Activated T-helper 1 cell treated with anti-CD3 and anti-CD28 coated beads, Interleukin-2, amount 50 U/mL, for 16 hours (primary cell): ENCODE data around the gene TFB1M.
"Not testable (repeated sequence)": the region's sequence is repeated elsewhere in the genome, so short reads cannot be mapped to it uniquely, and the experiment has no call there.

Experiments used
- DNase-seq, 2 donors: peaks; one replicate each; pipeline ENCODE4 v3.0.0-alpha.2; 2020; ENCODE audit warnings: low read depth in 1 of 2, low spot score in 1 of 2

Gene TFB1M

DNA sequence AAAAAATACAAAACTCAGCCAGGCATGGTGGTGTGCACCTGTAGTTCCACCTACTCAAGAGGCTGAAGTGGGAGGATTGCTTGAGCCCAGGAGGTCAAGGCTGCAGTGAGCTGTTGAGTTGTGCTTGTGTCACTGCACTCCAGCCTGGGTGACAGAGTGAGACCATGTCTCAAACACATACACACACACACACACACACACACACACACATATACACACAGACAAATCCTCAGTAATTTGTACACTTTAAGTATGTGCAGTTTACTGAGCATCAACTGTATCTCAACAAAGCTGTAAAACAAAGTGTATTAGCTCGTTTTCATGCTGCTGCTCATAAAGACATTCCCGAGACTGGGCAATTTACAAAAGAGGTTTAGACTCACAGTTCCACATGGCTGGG, 7.3 kb downstream of the TFB1M start:
- DNase-seq = no peak

DNA sequence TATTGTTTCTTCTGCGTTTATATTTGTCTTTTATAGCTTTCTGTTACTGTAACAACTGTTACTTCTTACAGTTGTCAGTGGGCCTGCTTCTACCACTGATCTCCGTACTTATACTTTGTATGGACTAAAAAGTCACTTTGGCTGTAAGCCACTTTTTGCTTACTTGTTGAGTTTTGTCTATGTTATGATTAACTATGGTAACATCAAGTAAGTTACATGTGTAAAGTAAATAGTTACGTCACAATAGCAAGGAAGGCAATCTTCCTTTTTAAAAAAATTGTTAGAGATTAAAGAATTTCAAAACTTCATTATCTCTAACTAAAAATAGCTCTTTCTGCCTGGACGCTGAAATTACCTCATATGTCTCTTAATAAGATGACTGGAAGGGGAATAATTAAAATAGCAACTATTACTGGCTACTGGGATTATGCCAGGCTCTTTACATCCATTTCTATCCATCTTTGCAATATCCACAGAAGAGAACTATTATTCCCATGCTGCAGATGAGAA, 10.9 kb downstream of the TFB1M start:
- DNase-seq = no peak

DNA sequence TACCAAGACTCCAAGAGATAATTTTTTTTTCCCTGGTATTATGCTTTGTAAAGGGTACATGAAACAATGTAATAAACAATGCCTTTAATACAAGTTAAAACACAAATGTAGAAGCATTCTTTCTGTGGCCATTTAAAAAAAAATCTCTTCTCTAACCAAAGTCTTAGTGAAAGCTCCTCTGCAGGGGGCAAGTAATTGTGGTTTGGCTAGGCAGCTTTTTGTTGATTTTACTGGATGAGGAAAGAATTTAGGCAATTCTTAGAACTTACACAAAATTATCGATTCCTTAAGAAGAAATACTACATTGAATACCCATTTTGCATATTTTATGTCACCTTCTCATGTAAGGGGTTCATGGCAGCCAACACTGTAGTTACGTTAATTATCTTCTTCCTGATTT, 12.4 kb downstream of the TFB1M start:
- DNase-seq = no peak

DNA sequence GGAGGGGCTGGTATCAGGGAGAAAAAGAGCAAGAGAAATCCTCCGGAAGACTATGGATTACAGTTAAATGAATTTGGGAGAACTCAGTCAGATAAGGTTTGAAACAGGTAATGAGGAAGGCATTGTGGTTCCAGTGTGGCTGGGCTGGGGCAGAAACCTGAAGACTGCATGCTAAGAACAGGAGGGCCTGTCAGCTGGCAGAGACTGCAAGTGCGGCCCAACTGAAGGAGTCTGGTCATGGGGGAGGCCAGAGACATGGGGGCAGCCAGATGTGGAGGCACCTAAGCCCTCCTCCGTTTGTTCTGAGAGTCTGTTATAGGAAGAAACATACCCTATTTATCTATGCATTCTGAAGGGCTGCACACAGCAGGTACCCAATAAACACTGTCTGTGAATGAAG, 16.6 kb downstream of the TFB1M start:
- DNase-seq = no peak

DNA sequence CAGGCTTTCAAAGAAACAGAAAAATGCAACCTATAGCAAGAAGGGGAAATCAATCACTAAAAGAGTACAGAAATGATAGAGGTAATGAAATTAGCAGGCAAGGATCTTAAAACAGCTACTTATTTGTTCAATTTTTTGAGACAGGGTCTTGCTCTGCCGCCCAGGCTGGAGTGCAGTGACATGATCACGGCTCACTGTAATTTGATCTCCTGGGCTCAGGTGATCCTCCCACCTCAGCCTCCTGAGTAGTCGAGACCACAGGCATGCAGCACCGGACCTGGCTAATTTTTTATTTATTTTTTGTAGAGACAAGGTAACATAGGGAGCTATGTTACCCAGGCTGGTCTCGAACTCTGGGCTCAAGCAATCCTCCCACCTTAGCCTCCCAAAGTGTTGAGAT, 21.6 kb downstream of the TFB1M start:
- no peak for DNase-seq

DNA sequence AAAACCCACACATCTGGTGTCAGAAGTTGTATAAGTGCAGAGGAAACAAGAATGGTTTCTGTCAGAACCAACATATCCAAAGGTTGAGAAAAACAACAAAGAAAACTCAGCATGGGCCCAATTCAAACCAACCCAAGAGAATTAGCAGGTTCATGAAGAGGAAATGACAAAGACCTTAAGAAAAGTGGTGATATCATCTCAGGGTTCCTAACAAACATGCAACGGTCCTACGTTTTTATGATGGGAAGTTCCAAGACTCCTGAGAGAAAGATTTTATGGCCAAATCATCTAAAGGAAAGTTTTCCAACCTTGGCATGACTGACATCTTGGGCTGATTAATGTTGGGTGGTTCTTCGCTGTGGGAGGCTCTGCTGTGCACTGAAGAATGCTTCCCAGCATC, 23.0 kb downstream of the TFB1M start:
- no peak for DNase-seq

DNA sequence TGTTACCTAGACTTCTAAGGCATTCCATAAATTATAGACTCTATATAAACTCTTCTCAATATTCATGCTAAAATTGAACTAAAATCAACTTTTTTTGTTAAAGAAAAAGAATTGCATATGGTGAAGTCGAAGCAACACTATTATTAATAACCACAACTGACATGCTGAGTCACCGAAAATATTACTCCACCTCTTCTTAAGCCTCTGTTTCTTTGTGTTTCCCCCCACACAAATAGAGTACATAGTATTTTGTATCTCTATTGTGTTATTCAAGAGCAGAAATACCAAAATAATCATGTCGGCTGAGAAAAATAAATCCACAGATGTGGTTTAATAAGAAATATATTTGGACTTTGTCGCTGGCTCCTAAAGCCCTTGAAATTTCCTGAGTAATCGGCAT, 23.8 kb downstream of the TFB1M start:
- DNase-seq = no peak

DNA sequence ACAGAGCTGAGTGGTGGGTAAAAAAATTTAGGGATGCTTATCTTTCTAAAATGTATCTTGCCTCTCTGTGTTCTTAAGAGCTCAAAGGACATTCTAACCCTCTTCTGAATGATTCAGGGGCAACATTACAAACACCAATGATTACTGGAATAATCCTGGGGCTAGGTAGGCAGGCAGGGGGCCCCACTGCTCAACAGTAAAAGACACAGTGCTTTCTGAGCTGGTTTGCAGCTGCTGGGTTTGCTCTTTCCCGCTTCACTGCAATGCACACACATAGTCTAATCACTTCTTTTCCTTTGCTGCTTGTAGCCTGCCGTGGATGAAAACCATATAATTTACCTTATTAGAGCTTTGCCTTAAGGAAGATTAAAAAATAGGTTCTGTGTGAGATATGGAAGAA, 26.5 kb downstream of the TFB1M start:
- no peak for DNase-seq

DNA sequence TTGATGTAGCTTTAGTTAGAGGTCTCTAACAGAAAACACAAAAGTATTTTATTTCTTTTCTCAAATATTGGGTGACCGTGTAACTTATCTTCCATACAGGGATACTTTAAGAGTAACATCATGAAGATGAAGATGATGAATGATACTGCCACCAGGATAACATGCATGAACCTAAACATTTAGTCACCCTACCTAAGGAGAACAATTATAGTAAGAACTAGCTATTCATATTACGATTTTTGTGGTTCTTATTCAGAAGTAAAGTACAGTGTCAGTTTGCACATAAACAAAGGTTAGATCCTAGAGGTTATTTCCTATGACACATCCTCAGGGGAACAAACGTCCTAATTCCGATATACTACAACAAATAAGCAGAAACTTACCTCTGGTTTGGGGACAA, 29.5 kb downstream of the TFB1M start:
- no peak for DNase-seq

DNA sequence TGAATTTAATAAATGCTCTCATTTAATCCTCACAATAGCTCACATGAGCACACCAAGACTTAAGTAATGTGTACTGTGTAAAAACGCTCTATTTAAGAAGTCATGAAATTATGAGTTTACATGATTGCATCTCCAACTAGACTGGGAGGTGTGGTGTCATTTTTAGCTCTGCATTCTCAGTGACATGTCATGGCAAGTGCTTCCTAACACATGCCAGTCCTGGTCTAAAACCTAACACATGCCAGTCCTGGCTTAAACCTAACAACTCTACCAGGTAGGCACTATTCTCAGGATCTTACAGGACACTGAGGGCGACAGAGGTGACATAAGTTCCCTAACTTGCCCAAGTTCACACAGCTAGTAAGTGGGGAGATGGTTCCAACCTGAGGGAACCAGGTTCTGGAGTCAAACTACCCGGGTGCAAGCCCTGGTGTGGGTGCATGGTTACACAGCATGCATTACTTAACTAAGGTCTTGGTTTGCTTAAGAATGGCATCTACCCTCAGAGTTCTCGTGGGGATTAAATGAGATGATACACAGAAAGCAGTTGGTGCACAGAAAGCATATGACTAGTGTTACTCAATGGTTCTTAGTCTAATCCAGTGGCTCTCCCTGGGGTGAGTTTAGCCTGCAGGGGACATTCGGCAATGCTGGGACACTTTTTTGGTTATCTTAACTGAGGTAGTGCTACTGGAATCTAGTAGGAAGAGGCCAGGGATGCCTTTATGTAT, 35.8 kb downstream of the TFB1M start:
- no peak for DNase-seq

DNA sequence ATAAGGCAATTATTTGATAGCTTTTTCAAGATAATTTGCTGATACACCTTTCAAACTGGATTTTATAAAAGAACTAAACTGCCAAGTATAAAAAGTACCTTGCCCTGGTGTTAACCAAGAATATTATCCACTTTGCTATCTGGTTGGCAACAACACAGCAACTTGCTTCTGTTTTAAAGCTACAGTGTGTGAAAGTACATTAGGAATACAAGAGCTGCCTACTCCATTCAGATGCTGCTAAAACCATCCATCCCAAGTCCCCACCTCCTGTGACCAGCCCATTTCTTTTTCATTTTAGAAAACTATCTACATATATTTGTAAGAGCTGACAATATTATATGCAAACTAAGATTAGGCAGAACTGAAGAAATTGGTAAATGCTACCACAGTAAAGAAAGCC, 37.6 kb downstream of the TFB1M start:
- no peak for DNase-seq

DNA sequence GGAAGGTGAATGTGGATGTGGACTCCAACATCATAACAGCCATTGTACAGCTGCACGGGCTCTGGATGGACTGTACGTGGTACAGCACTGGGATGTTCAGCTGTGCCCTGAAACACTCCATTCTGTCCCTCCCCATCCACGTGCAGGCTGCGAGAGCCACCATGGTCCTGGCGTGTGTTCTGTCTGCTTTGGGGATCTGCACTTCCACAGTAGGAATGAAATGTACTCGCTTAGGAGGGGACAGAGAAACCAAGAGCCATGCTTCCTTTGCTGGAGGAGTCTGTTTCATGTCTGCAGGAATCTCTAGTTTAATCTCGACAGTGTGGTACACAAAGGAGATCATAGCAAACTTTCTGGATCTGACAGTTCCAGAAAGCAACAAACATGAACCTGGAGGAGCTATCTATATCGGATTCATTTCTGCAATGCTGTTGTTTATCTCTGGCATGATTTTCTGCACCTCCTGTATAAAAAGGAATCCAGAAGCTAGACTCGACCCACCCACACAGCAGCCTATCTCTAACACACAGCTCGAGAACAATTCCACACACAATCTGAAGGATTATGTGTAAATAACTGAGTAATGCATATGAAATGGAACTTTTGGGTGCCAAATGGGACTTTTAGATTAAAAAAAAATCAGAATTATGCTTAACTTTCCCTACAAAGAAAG, 38.3 kb downstream of the TFB1M start:
- DNase-seq = no peak

DNA sequence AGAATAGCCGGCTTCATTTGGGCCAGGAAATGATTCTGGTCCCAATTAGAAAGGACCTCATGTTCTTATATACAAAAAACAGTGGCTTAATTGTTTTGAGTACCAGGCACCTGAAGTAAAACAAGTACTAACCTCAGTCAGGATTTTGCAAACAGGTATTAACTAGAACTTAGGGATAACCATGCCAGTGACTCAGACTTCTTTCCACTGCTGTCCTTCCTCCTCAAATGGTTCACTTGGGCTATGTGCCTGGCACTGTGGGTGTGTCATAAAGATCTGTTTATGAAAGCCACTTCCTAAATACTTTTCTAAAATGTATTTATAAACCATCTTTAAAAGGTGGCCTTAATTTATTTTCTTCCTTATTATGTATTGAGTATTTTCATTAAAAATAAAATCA, 39.8 kb downstream of the TFB1M start:
- DNase-seq = no peak

DNA sequence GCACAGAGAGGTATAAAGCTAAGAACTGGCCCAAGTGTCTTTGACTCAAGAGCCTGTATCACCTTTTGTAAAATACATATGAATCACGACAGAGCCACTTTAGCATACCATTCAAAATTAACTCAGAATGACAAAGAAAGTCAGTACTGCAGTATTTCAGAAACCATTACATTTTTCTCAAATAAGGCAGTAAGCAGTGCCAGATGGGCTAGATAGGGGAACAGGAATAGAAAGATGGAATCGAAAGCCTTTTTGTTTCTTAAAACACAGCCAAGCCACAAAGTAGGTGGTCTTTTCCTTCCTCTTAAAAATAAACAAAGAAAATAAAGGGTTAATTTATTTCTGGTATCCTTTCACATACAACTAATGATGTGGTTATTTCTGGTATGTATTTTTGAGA, 40.2 kb downstream of the TFB1M start:
- DNase-seq = no peak

DNA sequence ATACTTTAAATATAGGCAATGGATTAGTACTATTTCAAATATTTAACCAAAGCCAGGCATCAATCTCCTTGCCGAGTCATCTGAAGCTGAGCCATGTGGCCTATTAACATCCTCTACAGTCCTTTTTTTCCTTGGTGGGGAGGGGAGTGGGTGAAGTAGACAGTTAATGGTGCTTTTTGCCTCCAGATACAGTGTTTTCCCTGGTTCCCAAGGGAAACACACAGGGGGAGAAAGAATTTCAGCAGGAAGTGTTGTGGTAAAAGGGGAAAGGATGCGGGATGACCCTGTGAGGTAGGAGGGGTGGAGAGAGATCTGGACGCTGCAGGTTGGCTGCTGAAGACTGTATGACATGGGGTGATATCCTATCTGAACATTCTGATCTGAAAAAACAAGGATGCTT, 40.9 kb downstream of the TFB1M start:
- DNase-seq = no peak

DNA sequence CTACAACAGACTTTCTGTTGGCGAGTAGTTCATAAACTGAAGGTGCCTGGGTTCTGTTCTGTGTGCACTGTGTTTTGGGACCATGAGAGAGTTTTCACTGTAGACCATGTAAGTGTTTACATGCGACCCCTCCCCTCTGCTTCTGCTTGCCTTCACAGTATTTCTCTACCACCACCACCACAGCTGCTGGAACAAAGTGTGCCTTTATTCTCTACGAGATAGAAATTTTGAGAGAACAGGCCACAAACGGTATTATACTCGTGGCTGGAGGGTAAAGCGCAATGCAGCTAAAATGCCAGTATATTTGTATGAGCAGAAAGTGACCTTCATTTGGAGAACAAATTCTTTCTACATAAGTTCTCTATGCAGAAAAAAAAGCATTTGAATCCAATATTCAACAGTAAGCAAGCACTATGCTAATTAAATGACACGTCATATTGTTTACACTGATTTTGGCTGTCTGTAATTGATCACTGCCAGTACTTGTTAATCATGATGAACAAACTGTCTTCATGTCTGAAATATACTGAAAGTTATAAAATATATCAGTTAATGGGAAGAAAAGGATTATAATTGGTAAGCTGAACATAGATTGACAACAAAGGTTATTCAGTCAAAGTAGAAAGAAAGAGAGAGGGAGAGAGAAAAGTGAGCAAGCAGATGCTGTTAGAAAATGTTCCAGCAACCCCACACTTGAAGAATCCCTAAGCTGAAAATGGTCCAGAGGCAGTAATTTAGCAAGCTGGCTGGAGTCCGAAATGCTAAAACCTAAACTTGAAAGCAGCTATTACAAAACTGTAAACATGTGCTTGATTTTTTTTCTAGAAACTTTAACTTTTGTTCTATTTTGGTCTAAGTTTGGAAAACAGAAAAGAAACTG, 41.7 kb downstream of the TFB1M start:
- no peak for DNase-seq

DNA sequence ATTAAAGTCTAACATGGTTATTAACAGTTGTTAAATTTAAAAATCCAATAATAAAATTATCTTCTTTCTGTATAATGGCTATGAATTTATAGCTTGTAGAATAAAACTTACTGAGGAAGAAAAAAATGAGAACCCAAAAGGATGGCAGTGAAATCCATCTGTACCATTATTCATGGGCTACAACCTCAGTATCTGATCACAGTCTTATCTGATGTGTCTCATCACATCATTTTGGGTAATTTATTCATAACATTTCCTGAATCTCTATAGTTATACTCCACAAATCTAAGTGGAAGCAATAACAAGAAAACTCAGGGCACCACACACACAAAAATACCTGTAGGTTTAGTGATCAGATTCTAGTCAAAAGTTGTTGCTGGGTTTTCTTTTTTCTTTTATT, 43.1 kb downstream of the TFB1M start:
- DNase-seq = no peak

DNA sequence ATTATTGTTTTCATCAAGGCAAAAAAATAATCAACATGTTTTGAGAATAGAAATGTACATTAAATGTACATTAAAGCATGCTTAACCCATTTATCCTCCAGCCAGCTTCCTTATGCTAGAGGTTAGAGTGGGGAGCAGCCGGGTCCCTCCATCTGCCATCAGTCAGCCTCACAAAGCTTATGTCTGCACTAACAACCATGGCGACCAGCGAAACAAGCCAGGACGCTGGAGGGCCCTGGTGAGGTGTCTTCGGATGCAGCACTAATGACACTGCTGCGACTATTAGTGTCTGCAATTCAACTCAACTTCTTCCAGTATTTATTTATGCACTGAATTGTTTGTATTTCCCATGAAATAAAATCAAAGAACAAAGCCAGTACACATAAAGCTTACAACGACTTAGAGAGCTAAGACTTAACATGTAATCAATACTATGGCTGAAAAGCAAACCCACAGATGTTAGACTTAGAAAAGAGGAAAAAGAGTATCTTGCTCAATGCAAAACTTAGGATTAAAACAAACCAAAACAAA, 43.7 kb downstream of the TFB1M start:
- no peak for DNase-seq

DNA sequence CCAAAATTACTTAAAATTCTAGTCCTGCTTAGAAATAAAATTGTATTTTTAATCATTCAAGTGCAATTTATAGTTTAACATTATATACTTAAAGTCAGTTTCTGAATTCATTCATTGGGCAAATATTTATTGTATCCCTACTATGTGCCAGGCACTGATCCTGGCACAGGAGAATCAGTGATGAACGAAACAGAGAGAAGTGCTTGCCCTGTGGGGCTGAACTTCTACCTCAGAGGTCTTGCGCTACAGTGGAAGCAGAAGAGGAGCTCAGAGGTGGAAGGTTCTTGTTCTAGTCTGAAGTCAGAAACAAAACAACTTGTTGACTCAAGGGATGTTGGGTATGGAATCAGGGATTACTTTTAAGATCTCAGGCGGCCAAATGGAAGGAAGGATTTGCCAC, 44.5 kb downstream of the TFB1M start:
- no peak for DNase-seq

DNA sequence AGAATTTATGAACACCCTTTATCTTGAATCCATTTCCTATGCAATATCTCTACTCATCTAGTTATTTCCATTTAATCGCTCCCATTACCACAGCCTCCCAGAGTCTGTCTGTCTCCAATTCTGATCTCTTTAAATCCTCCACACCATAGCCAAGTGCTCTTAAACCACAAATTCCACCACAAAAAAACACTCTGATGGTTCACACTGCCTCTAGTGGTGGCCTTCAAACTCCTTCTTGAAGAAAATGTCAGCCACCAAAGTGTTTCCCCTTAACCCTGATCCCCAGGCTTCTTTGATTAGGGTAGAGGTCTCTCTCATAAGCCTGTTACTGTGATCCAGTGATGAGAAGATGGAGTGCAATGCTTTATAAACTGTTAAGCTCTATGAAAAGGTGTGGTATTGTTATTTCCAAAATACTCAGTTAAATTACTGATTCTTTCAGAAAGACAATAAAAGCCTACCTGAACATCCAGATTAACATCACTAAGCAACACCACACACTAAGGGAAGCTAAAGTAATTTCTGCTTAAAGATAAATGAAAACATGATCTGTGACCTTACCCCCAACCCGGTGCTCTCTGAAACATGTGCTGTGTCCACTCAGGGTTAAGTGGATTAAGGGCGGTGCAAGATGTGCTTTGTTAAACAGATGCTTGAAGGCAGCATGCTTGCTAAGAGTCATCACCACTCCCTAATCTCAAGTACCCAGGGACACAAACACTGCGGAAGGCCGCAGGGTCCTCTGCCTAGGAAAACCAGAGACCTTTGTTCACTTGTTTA, 46.0 kb downstream of the TFB1M start:
- not testable (repeated sequence) for DNase-seq

DNA sequence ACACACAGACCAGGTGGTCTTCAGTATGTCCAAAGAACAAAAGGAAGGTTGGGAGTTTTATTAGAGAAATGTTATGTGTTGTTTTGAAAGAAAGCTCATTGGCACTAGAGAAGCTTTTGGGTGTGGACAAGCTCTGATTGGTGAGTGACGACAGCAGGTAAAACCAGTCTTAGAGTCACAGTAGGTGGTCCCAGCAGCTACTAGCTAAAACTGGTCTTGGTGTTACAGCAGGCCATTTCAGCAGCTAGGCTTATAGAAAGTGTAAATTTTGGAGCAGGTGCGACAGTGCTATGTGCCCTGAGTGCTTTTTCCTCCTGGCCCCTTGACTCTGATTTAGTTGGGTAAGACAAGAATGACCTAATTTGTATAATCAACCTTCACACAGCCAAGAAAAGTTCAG, 46.9 kb downstream of the TFB1M start:
- no peak for DNase-seq
